Measurements from ENCODE around the gene OTUD4. TPM values are rescaled to one million over a fixed set of nuclear protein-coding genes. Genes with fewer than 3 reads are reported as not detected.

Gene OTUD4
- total RNA-seq, 1 experiment from 2014 or later: 13.6 TPM

GRCh38 chr4:145125396-145125795 lies 55.0 kb downstream of the OTUD4 start:
- Histone ChIP-seq H3K36me3 (ENCODE audit: low read depth, low read length) (peaks cover 84% of the 10 kb centered on the region), H3K9ac (ENCODE audit: low read length) (no peak overlapping the region), H3K9me3 (ENCODE audit: low read length) (no peaks in the 10 kb centered on the region), H3F3A (ENCODE audit: low read length, unreplicated experiment) (no peaks in the 10 kb centered on the region), H3K27ac (ENCODE audit: low read length) (no peak overlapping the region), H3K79me2 (ENCODE audit: low read length) (peaks cover 3% of the 10 kb centered on the region; the same call in 1 of the 2 replicates), H3K4me3 (ENCODE audit: low read length) (no peak overlapping the region), H3K9me2 (replicated peaks; ENCODE audit: low read length) (no peaks in the 10 kb centered on the region), H3K4me1 (ENCODE audit: insufficient read depth, low read length) (no peaks in the 10 kb centered on the region), H4K20me1 (ENCODE audit: low read length) (0 out of 2 replicates have a peak, but pooled peaks cover 7% of the 10 kb centered on the region), H3K27me3 (ENCODE audit: low read length) (no peaks in the 10 kb centered on the region), H2AFZ (ENCODE audit: low read length) (no peak overlapping the region), H3K4me2 (ENCODE audit: low read length) (no peak overlapping the region)
- ATAC-seq (no peak), DNase-seq (no peak)
- ChIA-PET CTCF (no interaction called here), POLR2A (ENCODE audit: unreplicated experiment) (no interaction called here)
- BruUV-seq (replicated peaks): no TSS peak
- intact Hi-C loops (cut with micrococcal nuclease): no loop called here
- no peak for TF ChIP-seq EZH2phosphoT487 (IDR thresholded peaks at IDR 0.05; ENCODE audit: borderline replicate concordance, low read length)
- no peak for TF ChIP-seq EZH2 (IDR thresholded peaks at IDR 0.05; ENCODE audit: low read length, unreplicated experiment)
- TF ChIP-seq CTCF (conservative IDR thresholded peaks at IDR 0.05; ENCODE audit: low read depth, low read length): no peak

GRCh38 chr4:145108128-145108527 lies 72.3 kb downstream of the OTUD4 start:
- CTCF ChIA-PET: no interaction called here
- DNase-seq: no peak
- no TSS peak for BruUV-seq (replicated peaks)
- peaks cover 37% of the 10 kb centered on the region for H3K79me2 ChIP-seq (ENCODE audit: low read length)
- H3K9me2 ChIP-seq (replicated peaks; ENCODE audit: low read length): no peaks in the 10 kb centered on the region
- no peak overlapping the region for H3K27ac ChIP-seq (ENCODE audit: low read length)
- H3K4me1 ChIP-seq (ENCODE audit: insufficient read depth, low read length): no peaks in the 10 kb centered on the region
- H3K4me3 ChIP-seq (ENCODE audit: low read length): no peak overlapping the region
- no peak for ATAC-seq
- TF ChIP-seq EZH2 (IDR thresholded peaks at IDR 0.05; ENCODE audit: low read length, unreplicated experiment) (no peak), EZH2phosphoT487 (IDR thresholded peaks at IDR 0.05; ENCODE audit: borderline replicate concordance, low read length) (no peak), CTCF (conservative IDR thresholded peaks at IDR 0.05; ENCODE audit: low read depth, low read length) (no peak)
- no peak overlapping the region for H3K4me2 ChIP-seq (ENCODE audit: low read length)
- no peaks in the 10 kb centered on the region for H3K9me3 ChIP-seq (ENCODE audit: low read length)
- intact Hi-C loops (cut with micrococcal nuclease): no loop called here
- H4K20me1 ChIP-seq (ENCODE audit: low read length): peaks cover 21% of the 10 kb centered on the region
- no peak overlapping the region for H3K9ac ChIP-seq (ENCODE audit: low read length)
- no peaks in the 10 kb centered on the region for H3F3A ChIP-seq (ENCODE audit: low read length, unreplicated experiment)
- H3K36me3 ChIP-seq (ENCODE audit: low read depth, low read length): peaks cover 81% of the 10 kb centered on the region
- POLR2A ChIA-PET (ENCODE audit: unreplicated experiment): no interaction called here
- no peak overlapping the region for H2AFZ ChIP-seq (ENCODE audit: low read length)
- no peaks in the 10 kb centered on the region for H3K27me3 ChIP-seq (ENCODE audit: low read length)

- Histone ChIP-seq H3K9me3 (ENCODE audit: low read length) (no peaks in the 10 kb centered on the region), H3F3A (ENCODE audit: low read length, unreplicated experiment) (no peaks in the 10 kb centered on the region), H3K9me2 (replicated peaks; ENCODE audit: low read length) (no peaks in the 10 kb centered on the region), H3K4me2 (ENCODE audit: low read length) (no peak overlapping the region), H4K20me1 (ENCODE audit: low read length) (peaks cover 28% of the 10 kb centered on the region), H3K27me3 (ENCODE audit: low read length) (no peaks in the 10 kb centered on the region), H3K36me3 (ENCODE audit: low read depth, low read length) (peaks cover 71% of the 10 kb centered on the region), H2AFZ (ENCODE audit: low read length) (no peak overlapping the region), H3K79me2 (ENCODE audit: low read length) (peaks cover 47% of the 10 kb centered on the region), H3K4me1 (ENCODE audit: insufficient read depth, low read length) (no peaks in the 10 kb centered on the region), H3K4me3 (ENCODE audit: low read length) (no peak overlapping the region), H3K9ac (ENCODE audit: low read length) (no peak overlapping the region), H3K27ac (ENCODE audit: low read length) (no peak overlapping the region)
- ChIA-PET CTCF (no interaction called here), POLR2A (ENCODE audit: unreplicated experiment) (no interaction called here)
- intact Hi-C loops (cut with micrococcal nuclease): no loop called here
- TF ChIP-seq EZH2phosphoT487 (IDR thresholded peaks at IDR 0.05; ENCODE audit: borderline replicate concordance, low read length) (no peak), CTCF (conservative IDR thresholded peaks at IDR 0.05; ENCODE audit: low read depth, low read length) (no peak), EZH2 (IDR thresholded peaks at IDR 0.05; ENCODE audit: low read length, unreplicated experiment) (no peak)
- BruUV-seq (replicated peaks): no TSS peak
- DNase-seq: no peak
- no peak for ATAC-seq
These were observed 73.3 kb downstream of the OTUD4 start for GRCh38 chr4:145107126-145107525.
